T-helper 1 cell treated with Interleukin-12 subunit alpha and Interleukin-12 subunit beta and Interleukin-4 antibody, amounts not matched to agents 30 ng/mL and 1 ng/mL, for 36 hours (primary cell): Measurements from ENCODE around the gene NRP1. TPM values are rescaled to one million over a fixed set of nuclear protein-coding genes. Genes with fewer than 3 reads are reported as not detected.

Experiments
- intact Hi-C: fragments of 100-400 bp; cut with micrococcal nuclease; formaldehyde crosslinking; loops from one replicate; pipeline ENCODE4 v1.15.1; 2024
- total RNA-seq: library from RNA; stranded (reverse); gene quantifications from 2 replicates; pipeline ENCODE4 v1.2.3, GENCODE V29; 2022

The NRP1 gene
- total RNA-seq, 1 donor from 2014 or later, result 3.4 TPM

GRCh38 chr10:33134011-33134751 lies 200.3 kb downstream of the NRP1 start:
- intact Hi-C loops, result loop anchor here (1.0 to 10.0 kb wide), 3 partner anchors 9 to 1199 kb away; no protein-coding TSS in a partner anchor

GRCh38 chr10:33133557-33133956 lies 200.9 kb downstream of the NRP1 start:
- intact Hi-C loops, result loop anchor here (2.0 to 10.0 kb wide), 3 partner anchors 19 to 1199 kb away; no protein-coding TSS in a partner anchor

GRCh38 chr10:33132626-33133025 lies 201.8 kb downstream of the NRP1 start:
- intact Hi-C loops, result loop anchor here (1.0 to 10.0 kb wide), 4 partner anchors 18 to 1198 kb away; no protein-coding TSS in a partner anchor

- intact Hi-C loops, result loop anchor here (5.0 to 10.0 kb wide), 2 partner anchors 123 to 1195 kb away; no protein-coding TSS in a partner anchor
Measured at GRCh38 chr10:33129996-33130386, 204.5 kb downstream of the NRP1 start.

GRCh38 chr10:33129141-33129995 lies 205.1 kb downstream of the NRP1 start:
- intact Hi-C loops, result no loop called here

GRCh38 chr10:33127622-33128021 lies 206.8 kb downstream of the NRP1 start:
- intact Hi-C loops, result loop anchor here (2.0 kb wide), 1 partner anchor 25 kb away; no protein-coding TSS in a partner anchor
